Stomach (tissue), 4 donors: ENCODE data around the gene TMEM190.

Experiments
- CTCF ChIP-seq, 7 experiments: fragments of 450-650 bp in 4 of 7; fragments of 200-600 bp in 3 of 7; sonication (generic) in 3 of 7; IDR thresholded peaks; one replicate each; pipeline ENCODE4 v1.5.1; 2016 to 2019; ENCODE audit warnings: antibody characterized with exemption in 7 of 7, control low read depth in 2 of 7, mild to moderate bottlenecking in 1 of 7
- POLR2A ChIP-seq, 4 donors: fragments of 450-650 bp; IDR thresholded peaks; one replicate each; pipeline ENCODE4 v1.6.1; 2016; ENCODE audit warnings: antibody characterized with exemption in 4 of 4, control low read depth in 2 of 4, mild to moderate bottlenecking in 1 of 4, moderate library complexity in 1 of 4
- POLR2AphosphoS5 ChIP-seq, 3 donors: sonication (generic); formaldehyde crosslinking; IDR thresholded peaks; one replicate each; pipeline ENCODE4 v1.6.1; 2016; ENCODE audit warnings: antibody characterized with exemption in 3 of 3

GRCh38 chr19:55410168-55410567, 33.5 kb downstream of the TMEM190 start:
- TF ChIP-seq POLR2AphosphoS5 (IDR thresholded peaks at IDR 0.05) (no peak), POLR2A (IDR thresholded peaks at IDR 0.05) (no peak), CTCF (IDR thresholded peaks at IDR 0.05) (no peak)
